OCI-LY7 (cell line): ENCODE measurements around the gene CATSPERB.

Experiments
- EZH2phosphoT487 ChIP-seq: fragments of 200-600 bp; sonication (generic); IDR thresholded peaks from 2 replicates; pipeline ENCODE4 v1.6.1; 2018; ENCODE audit warnings: low read depth, borderline replicate concordance, mild to moderate bottlenecking, mixed run types, antibody characterized with exemption, low read length, moderate library complexity, mixed read lengths
- TF ChIP-seq, protein P1 (sequence below): fragments of 200-600 bp; sonication (generic); conservative IDR thresholded peaks from 2 replicates; pipeline ENCODE4 v1.5.1; 2014; ENCODE audit warnings: mild to moderate bottlenecking, antibody characterized with exemption, low read length, moderate library complexity, mixed read lengths

DNA sequence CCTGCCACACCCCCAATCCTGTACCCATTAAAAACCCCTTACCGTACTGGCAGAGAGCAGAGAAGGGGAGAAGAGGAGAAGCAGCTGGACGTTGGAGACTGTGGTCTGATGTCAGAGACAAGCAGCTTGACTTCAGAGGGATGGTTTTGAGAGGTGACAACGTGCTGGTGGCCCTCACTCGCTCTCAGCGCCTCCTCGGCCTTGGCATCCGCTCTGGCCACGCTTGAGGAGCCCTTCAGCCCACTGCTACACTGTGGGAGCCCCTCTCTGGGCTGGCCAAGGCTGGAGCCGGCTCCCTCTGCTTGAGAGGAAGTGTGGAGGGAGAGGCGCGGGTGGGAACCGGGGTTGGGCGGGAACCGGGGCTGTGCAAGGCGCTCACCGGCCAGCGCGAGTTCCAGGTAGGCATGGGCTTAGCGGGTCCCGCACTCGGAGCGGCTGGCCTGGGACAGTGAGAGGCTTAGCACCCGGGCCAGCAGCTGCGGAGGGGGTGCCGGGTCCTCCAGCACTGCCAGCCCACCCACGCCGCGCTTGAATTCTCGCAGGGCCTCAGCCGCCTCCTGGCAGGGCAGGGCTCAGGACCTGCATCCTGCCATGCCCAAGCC, 154.2 kb downstream of the CATSPERB start:
- TF ChIP-seq, protein P1, sequence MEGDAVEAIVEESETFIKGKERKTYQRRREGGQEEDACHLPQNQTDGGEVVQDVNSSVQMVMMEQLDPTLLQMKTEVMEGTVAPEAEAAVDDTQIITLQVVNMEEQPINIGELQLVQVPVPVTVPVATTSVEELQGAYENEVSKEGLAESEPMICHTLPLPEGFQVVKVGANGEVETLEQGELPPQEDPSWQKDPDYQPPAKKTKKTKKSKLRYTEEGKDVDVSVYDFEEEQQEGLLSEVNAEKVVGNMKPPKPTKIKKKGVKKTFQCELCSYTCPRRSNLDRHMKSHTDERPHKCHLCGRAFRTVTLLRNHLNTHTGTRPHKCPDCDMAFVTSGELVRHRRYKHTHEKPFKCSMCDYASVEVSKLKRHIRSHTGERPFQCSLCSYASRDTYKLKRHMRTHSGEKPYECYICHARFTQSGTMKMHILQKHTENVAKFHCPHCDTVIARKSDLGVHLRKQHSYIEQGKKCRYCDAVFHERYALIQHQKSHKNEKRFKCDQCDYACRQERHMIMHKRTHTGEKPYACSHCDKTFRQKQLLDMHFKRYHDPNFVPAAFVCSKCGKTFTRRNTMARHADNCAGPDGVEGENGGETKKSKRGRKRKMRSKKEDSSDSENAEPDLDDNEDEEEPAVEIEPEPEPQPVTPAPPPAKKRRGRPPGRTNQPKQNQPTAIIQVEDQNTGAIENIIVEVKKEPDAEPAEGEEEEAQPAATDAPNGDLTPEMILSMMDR, result no peak
- TF ChIP-seq EZH2phosphoT487, result no peak
